ENCODE data around the gene PCGF3. TPM values are rescaled to one million over a fixed set of nuclear protein-coding genes. Genes with fewer than 3 reads are reported as not detected.
A peak's percentile ranks its signal among the peaks of the same experiment; 100 is the strongest.

The PCGF3 gene
- total and polyA plus RNA-seq, 9 of the 15 experiments (the other 6 are each of a cell fraction or from before 2014, with no cell fraction given), result 2.6 to 46.1 (median 20.3) TPM

DNA sequence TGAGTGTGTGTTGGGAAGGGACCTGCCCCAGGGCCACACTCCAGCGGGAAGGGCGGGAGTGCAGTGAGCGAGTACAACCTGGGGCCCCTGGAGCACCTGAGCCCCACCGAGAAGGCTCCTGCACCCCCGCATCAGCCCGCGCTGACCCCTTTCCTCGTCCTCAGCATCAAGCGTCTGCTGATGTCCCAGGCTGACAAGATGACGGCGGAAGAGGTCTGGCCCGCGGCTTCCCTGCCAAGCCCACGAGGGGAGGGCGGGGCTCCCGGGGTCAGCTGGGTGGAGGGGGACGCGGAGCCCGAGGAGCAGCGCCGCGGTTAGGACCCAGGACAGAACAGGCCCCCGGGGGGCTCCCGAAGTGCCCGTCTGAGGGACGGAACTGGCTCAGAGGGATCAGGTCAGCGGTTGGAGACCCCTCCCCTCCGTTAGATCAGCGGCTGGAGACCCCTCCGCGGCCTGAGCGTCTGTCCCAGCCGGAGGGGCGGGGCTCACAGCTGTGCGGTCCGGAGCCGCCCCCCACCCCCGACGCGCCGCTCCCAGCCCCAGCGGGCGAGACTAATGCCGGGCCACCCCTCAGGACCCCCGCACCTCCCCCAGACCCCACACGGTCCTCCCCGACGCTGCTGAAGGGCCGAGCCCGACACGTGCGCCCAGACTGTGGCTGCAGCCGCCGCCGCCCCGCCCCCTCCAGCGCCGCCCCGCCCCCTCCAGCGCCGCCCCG, 24.5 kb upstream of the PCGF3 start (continued):
- no peak for TF ChIP-seq NCOA1 (IDR thresholded peaks at IDR 0.05; ENCODE audit: low read depth)
- peak; percentile 72 for TF ChIP-seq POLR2G (IDR thresholded peaks at IDR 0.05; ENCODE audit: low read depth, low read length)
- TF ChIP-seq, protein P1, sequence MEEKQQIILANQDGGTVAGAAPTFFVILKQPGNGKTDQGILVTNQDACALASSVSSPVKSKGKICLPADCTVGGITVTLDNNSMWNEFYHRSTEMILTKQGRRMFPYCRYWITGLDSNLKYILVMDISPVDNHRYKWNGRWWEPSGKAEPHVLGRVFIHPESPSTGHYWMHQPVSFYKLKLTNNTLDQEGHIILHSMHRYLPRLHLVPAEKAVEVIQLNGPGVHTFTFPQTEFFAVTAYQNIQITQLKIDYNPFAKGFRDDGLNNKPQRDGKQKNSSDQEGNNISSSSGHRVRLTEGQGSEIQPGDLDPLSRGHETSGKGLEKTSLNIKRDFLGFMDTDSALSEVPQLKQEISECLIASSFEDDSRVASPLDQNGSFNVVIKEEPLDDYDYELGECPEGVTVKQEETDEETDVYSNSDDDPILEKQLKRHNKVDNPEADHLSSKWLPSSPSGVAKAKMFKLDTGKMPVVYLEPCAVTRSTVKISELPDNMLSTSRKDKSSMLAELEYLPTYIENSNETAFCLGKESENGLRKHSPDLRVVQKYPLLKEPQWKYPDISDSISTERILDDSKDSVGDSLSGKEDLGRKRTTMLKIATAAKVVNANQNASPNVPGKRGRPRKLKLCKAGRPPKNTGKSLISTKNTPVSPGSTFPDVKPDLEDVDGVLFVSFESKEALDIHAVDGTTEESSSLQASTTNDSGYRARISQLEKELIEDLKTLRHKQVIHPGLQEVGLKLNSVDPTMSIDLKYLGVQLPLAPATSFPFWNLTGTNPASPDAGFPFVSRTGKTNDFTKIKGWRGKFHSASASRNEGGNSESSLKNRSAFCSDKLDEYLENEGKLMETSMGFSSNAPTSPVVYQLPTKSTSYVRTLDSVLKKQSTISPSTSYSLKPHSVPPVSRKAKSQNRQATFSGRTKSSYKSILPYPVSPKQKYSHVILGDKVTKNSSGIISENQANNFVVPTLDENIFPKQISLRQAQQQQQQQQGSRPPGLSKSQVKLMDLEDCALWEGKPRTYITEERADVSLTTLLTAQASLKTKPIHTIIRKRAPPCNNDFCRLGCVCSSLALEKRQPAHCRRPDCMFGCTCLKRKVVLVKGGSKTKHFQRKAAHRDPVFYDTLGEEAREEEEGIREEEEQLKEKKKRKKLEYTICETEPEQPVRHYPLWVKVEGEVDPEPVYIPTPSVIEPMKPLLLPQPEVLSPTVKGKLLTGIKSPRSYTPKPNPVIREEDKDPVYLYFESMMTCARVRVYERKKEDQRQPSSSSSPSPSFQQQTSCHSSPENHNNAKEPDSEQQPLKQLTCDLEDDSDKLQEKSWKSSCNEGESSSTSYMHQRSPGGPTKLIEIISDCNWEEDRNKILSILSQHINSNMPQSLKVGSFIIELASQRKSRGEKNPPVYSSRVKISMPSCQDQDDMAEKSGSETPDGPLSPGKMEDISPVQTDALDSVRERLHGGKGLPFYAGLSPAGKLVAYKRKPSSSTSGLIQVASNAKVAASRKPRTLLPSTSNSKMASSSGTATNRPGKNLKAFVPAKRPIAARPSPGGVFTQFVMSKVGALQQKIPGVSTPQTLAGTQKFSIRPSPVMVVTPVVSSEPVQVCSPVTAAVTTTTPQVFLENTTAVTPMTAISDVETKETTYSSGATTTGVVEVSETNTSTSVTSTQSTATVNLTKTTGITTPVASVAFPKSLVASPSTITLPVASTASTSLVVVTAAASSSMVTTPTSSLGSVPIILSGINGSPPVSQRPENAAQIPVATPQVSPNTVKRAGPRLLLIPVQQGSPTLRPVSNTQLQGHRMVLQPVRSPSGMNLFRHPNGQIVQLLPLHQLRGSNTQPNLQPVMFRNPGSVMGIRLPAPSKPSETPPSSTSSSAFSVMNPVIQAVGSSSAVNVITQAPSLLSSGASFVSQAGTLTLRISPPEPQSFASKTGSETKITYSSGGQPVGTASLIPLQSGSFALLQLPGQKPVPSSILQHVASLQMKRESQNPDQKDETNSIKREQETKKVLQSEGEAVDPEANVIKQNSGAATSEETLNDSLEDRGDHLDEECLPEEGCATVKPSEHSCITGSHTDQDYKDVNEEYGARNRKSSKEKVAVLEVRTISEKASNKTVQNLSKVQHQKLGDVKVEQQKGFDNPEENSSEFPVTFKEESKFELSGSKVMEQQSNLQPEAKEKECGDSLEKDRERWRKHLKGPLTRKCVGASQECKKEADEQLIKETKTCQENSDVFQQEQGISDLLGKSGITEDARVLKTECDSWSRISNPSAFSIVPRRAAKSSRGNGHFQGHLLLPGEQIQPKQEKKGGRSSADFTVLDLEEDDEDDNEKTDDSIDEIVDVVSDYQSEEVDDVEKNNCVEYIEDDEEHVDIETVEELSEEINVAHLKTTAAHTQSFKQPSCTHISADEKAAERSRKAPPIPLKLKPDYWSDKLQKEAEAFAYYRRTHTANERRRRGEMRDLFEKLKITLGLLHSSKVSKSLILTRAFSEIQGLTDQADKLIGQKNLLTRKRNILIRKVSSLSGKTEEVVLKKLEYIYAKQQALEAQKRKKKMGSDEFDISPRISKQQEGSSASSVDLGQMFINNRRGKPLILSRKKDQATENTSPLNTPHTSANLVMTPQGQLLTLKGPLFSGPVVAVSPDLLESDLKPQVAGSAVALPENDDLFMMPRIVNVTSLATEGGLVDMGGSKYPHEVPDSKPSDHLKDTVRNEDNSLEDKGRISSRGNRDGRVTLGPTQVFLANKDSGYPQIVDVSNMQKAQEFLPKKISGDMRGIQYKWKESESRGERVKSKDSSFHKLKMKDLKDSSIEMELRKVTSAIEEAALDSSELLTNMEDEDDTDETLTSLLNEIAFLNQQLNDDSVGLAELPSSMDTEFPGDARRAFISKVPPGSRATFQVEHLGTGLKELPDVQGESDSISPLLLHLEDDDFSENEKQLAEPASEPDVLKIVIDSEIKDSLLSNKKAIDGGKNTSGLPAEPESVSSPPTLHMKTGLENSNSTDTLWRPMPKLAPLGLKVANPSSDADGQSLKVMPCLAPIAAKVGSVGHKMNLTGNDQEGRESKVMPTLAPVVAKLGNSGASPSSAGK (IDR thresholded peaks at IDR 0.05), result peak; percentile 54; the same call in 1 of the 2 replicates
- TF ChIP-seq, protein P2, sequence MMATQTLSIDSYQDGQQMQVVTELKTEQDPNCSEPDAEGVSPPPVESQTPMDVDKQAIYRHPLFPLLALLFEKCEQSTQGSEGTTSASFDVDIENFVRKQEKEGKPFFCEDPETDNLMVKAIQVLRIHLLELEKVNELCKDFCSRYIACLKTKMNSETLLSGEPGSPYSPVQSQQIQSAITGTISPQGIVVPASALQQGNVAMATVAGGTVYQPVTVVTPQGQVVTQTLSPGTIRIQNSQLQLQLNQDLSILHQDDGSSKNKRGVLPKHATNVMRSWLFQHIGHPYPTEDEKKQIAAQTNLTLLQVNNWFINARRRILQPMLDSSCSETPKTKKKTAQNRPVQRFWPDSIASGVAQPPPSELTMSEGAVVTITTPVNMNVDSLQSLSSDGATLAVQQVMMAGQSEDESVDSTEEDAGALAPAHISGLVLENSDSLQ (IDR thresholded peaks at IDR 0.05), result peak; percentile 63
- no peak for TF ChIP-seq ZNF140 (CRISPR knock-in tag; IDR thresholded peaks at IDR 0.05)
- no peak for TF ChIP-seq ZNF551 (CRISPR knock-in tag; IDR thresholded peaks at IDR 0.05)
- TF ChIP-seq, protein P3, sequence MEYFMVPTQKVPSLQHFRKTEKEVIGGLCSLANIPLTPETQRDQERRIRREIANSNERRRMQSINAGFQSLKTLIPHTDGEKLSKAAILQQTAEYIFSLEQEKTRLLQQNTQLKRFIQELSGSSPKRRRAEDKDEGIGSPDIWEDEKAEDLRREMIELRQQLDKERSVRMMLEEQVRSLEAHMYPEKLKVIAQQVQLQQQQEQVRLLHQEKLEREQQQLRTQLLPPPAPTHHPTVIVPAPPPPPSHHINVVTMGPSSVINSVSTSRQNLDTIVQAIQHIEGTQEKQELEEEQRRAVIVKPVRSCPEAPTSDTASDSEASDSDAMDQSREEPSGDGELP (CRISPR knock-in tag; IDR thresholded peaks at IDR 0.05; ENCODE audit: borderline replicate concordance), result peak; percentile 98
- peak; percentile 74 for TF ChIP-seq SAP30 (IDR thresholded peaks at IDR 0.05; ENCODE audit: borderline replicate concordance, insufficient read depth, low read depth, low read length, poor library complexity, severe bottlenecking)
- peak; percentile 73 to 84; a peak in 2 of 4 replicates for TF ChIP-seq SIN3A (IDR thresholded peaks at IDR 0.05; ENCODE audit: borderline replicate concordance in 2 of 2, control insufficient read depth in 1 of 2, low read depth in 2 of 2, low read length in 2 of 2)
- no peak for TF ChIP-seq ZNF239 (CRISPR knock-in tag; IDR thresholded peaks at IDR 0.05)
- no peak for TF ChIP-seq NR3C1 (CRISPR knock-in tag; IDR thresholded peaks at IDR 0.05)
- peak; percentile 58; the same call in 1 of the 2 replicates for TF ChIP-seq MYC (IDR thresholded peaks at IDR 0.05; ENCODE audit: low read depth, low read length)
- TF ChIP-seq MYC (CRISPR knock-in tag; IDR thresholded peaks at IDR 0.05; ENCODE audit: borderline replicate concordance, low read depth), result no peak

Data from K562 (cell line).